GM19351 (cell line): ENCODE results near the gene TWSG1.
"Not testable (repeated sequence)": the region's sequence is repeated elsewhere in the genome, so short reads cannot be mapped to it uniquely, and the experiment has no call there.

Experiments
- ATAC-seq: cut with Tn5 transposase; IDR thresholded peaks from one replicate; pipeline ENCODE4 v1.9.1; 2021; ENCODE audit warnings: mild to moderate bottlenecking, moderate library complexity; ENCODE audit not compliant: unreplicated experiment

The TWSG1 gene

DNA sequence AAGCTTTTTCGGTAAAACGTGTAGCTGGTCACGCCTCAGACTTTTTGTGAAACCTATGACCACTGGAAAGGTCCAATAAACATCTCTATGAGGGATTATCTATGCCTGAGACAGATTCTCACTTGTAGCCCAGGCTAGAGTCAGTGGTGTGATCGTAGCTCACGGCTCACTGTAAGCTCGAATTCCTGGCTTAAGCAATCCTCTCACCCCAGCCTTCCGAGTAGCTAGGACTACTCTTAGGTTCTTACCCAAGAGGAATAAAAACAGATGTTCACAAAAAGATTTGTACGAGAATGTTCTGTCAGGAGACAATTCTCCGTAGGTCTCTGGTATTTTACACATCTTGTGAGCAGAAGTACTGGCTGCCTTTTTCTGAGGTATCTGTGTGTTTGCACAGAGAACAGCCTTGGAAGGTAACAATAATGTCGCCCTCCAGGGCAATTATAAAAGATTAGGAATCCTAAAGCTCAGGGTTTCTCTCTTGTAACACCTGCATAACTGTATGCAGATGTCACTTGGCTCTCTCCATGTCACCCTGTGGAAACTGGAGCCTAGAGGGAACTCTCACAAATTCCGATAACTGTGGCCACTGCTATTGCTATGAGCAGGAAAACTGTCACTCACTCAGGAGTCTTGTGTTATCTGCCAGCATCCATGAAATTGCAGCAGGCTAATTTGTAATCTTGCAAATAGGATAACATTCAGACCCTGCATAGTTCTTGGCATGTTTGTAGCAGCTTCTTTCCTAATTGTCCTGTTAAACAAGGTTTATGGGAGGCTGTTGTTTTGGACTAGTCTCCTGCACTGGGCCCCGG is 115.2 kb downstream of the TWSG1 start:
- no peak for ATAC-seq

DNA sequence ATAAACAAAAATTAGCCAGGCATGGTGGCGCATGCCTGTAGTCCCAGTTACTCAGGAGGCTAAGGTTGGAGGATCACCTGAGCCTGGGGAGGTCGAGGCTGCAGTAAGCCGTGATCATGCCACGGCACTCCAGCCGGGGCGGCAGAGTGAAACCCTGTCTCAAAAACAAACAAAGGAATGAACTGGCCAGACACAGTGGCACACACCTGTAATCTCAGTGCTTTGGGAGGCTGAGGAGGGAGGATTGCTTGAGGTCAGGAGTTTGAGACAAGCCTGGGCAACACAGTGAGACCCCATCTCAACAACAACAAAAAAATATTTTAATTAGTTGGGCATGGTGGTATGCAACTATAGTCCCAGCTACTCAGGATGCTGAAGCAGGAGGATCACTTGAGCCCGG is 116.3 kb downstream of the TWSG1 start:
- not testable (repeated sequence) for ATAC-seq
